CD4-positive, alpha-beta T cell treated with Interleukin-4 for 1 hour (primary cell): ENCODE data around the gene PKMYT1.

Experiments
- DNase-seq, 2 donors: peaks; one replicate each; pipeline ENCODE4 v3.0.0-alpha.2; 2020 to 2022

PKMYT1 gene

DNA sequence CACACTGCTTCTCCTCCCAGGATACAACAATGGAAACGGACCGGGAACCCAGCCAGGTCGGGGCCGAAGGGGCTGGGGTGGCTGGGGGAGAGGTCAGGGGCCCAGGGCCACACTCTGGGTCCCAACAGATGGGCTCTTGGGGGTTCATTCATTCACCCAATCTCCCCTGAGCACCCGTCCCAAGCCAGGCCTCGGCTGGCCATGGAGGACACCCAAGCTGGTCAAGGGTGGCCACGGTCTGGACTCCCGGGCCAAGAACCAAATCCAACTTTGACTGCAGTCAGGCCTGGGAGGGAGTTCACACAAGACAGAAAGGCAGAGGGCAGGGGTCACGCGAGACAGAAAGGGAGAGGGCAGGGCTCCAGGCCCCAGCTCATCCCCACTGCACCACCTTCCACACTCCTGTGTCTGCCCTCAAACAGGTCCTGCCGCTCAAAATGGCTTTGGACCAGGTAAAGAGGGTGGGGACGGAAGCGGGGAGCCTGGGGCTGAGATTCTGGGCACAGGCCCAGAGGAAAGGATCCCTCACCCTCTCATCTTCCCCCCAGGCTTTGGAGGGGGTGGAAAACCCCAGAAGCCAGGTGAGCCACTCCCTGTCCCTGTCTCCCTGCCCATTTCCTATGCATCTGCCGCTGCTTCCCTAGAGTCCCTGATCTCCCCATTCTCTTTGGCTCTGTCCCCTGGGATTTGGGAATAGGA lies 12.3 kb upstream of the PKMYT1 start:
- DNase-seq = no peak

GRCh38 chr16:2991566-2992261 lies 11.5 kb upstream of the PKMYT1 start:
- no peak for DNase-seq

GRCh38 chr16:2990891-2991290 lies 10.6 kb upstream of the PKMYT1 start:
- no peak for DNase-seq

- DNase-seq = no peak
These were observed 8.4 kb upstream of the PKMYT1 start for GRCh38 chr16:2988590-2989099.

DNA sequence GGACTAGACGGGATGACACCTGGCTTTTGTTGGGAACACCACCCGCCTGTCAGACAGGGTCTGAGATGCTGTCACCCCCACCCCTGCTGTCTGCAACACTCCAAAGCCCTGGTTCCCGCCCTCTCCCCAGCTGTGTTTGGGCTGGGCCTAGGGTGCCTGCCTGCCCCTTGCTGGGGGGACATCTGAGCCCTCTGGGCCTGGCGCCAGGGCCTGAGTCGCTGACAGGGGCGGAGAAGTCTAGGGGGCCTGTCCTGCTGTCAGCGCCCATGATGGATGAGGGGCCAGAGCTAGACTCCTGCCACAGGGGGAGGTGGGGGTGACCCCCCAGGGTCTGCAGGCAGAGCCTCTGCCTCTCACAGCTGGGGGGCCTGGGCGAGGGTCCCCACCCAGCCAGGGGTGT lies 7.6 kb upstream of the PKMYT1 start:
- DNase-seq = no peak

- no peak for DNase-seq
These were observed 7.0 kb upstream of the PKMYT1 start for GRCh38 chr16:2987286-2987685.

DNA sequence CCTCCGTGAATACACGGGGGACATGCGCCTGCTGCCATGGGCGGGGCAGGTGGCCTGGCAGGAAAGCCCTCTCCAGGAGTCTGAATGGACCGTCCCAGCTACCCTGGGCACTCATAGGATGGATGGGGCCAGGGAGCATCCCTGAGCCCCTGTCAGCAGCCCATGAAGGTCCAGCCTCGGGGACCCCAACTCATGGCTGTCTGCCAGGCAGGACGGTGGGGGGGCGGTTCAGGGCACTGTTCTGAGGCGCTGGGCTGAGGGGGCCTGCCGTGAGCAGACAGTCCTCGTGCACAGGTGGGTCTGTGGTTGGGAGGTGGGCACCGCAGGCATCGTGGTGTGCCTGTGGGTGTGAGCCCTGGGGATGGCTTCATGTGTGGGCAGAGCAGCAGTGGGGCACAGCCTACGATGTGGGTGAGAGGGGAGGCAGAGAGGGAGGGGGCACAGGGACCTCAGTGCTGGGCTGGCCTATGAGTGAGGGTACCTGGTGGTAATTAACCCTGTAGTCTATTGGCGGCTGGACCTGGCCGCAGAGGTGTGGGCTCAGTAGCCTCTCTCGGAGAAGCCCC lies 6.5 kb upstream of the PKMYT1 start:
- DNase-seq = no peak

DNA sequence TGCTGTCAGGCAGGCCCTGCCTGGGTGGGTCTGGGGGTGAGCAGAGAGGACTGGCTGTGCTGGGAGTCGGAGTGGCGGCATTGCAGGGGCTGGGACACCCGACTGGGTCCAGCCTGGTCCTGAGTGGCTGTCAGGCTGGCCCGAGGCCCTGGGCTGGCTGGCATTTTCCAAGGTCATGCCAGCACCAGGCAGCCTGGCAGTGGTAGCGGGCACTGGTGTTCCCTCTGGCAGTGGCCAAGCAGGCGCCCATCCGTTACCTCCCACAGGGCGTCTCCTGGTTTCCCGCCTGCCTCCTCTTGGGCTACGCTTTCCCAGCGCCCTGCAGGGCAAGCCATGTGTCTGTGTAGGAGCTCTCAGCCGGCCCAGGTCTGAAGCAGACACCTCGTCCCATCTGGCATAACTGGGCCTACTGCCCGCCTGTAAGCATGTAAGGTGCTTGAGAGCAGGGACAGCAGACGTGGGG lies 5.7 kb upstream of the PKMYT1 start:
- no peak for DNase-seq

DNA sequence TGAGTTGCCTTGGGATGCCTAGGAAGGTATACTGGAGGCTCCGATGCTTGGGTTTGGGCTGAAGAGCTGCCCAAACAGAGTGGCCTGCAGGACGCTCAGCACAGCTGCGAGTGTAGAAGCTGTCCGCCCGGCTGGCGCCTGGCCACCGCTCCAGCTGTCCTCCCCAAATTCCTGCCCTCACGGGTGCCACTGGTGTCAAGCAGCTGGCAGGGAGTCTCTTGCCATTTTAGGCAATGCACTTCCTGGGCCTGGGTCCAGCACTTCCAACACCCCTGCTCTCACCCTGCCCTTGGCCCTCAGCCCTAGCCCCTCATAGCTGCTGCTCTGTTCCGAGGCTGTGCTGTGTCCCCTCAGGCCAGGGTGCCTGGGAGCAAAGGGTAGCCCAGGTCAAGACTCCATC lies 5.2 kb upstream of the PKMYT1 start:
- DNase-seq = no peak

DNA sequence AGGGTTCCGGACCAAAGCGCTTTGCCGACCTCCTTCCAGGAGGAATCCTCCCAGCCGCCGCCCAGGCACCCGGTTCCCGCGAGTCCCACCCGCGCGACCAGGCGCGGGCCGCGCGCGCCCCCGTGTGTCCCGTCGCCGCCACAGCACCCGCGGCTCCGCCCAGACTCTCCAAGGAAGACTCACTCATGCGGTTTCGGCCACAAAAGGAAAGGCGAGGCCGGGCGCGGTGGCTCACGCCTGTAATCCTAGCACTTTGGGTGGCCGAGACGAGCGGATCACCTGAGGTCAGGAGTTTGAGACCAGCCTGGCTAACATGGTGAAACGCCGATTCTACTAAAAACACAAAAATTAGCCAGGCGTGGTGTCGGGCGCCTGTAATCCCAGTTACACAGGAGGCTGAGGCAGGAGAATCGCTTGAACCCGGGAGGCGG lies 3.5 kb upstream of the PKMYT1 start:
- peak; percentile 69 for DNase-seq

DNA sequence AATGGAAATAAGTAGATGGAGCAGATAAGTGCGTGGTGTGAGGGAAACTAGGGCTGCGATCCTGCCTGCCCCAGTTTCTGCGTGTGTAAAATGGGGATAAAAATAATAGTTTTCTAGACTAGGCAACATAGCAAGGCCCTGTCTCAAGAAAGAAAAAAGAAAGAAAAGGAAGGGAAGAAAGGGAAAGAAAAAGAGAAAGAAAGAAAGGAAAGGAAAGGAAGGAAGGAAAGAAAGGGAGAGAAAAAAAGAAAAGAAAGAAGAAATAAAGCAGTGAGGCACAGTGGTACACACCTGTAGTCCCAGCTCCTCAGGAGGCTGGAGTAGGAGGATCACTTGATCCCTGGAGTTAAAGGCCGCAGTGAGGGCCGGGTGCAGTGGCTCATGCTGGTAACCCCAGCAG lies 2.2 kb upstream of the PKMYT1 start:
- no peak for DNase-seq

- no peak for DNase-seq
These were observed 1.6 kb upstream of the PKMYT1 start for GRCh38 chr16:2981899-2982250.

GRCh38 chr16:2981177-2981898 lies 1.1 kb upstream of the PKMYT1 start:
- no peak for DNase-seq

GRCh38 chr16:2979669-2980226 lies 498 bp downstream of the PKMYT1 start:
- no peak for DNase-seq

DNA sequence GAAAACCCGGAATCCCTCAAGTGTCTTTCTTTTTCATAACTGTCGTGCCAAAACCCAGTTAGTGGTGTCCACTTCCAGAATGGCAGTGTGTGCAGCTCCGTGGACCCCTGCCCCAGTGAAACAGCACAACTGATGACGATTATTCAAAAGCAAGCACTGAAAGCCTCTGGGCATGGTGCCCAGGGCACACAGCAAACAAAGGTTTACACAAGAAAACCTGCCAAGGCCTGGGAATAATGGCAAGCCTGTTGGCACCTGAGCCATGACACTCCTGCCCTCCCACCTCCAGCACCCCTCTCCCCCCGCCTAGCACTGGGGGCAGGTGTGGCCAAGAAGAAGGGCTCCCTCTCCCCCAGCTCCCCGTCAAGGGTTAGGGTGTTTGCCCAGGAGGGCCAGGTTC lies 2.8 kb downstream of the PKMYT1 start:
- DNase-seq = no peak

DNA sequence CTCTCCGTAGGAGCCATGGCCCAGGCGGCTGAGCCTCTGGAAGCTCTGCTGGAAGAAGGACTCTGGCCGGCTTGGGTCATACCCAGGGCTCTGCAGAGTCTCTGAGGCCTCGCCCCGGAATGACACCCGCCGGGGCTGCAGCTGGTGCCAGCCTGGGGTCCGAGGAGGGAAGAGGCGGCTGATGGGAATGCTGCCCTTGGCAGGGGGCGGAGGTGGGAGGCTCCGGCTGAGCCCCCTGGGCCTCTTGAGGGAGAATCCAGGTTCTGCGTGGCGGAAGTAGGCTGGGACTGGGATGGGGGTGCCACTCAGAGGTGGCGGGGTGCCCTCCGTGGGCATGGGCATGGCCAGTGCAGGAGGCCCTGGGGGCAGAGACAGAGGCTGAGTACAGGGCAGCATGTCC lies 3.6 kb downstream of the PKMYT1 start:
- DNase-seq = no peak

DNA sequence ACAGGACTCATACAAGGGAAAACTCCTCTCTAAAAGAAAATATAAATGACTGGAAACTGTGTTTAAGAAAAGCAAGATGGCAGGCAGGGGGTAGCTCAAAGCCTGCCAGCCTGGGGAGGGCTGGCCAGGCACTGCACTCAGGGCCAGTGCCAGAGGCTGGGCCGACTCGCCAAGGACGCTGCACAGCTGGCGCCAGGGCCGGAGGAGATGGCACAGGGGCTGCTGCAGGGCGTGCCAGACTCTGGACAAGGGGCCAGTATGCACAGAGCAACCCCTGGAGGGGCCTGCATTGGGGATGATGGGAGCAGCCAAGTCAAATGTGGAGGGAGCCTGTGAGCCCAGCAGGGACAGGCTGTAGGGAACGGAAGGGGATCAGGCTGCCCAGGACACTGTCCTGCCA lies 4.0 kb downstream of the PKMYT1 start:
- no peak for DNase-seq

- DNase-seq = no peak
These were observed 5.0 kb downstream of the PKMYT1 start for GRCh38 chr16:2975161-2975795.

DNA sequence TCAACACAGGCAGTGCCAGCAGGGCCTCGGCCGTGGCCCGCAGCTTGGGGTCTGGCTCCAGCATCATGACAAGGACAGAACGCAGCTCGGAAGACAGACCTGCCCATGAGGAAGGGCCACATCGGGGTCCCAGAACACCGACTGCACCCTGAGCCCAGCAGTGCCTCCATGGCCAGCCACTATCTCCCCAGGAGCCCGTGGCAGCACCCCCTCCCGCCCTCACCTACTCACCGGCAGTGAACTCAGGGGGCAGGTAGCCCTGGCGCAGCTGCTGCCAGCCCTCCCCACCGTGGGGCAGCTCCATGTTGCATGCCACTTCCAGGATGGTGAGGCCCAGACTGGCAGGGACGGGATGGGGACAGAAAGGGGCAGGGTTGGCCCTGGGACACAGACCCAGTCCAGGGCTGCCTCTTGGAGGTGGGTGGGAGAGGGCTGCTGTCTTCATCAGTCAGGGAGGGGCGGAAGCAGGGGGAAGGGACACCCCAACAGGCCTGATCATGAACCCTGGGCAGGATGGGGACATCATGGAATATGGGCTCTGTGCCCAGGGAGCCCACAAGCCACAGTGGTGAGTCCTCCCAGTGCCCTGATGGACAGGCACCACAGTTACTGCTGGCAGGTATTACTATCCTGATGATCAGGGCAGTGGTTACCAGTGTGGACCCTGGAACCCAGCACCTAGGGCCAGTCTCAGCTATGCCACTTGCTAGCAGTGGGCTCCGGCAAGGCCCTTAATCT lies 5.8 kb downstream of the PKMYT1 start:
- DNase-seq = no peak

GRCh38 chr16:2973605-2974318 lies 6.5 kb downstream of the PKMYT1 start:
- no peak for DNase-seq

DNA sequence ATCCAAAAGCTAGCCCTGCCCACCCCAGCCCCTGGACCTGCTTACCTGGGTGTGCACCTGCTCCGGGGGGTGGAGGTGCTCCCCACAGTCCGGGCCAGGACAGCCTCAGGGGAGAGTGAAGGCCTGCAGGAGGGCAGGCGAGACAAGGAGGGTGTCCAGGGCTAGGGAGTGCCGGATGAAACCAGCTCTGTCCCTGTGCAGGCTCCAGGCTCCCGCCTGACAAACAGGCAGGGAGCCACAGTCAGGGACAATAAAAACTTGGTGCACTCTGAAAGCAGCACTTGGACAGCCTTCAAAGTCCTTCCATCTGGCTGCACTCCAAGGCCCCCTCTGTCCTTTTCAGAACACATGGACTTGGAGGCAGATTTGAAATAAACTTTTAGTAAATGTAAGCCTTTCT lies 7.2 kb downstream of the PKMYT1 start:
- DNase-seq = no peak
